NB4 (cell line): ENCODE data around the gene YPEL1.

Experiments
- MYC ChIP-seq: IDR thresholded peaks from 2 replicates; pipeline ENCODE4 v1.6.1; 2011; ENCODE audit warnings: low read depth, low read length
- POLR2A ChIP-seq: IDR thresholded peaks from 2 replicates; pipeline ENCODE4 v1.6.1; 2011; ENCODE audit warnings: mild to moderate bottlenecking; ENCODE audit not compliant: insufficient read length; ENCODE audit errors: extremely low read depth
- TF ChIP-seq, protein P1 (sequence below): IDR thresholded peaks from one replicate; pipeline ENCODE4 v1.5.1; 2012; ENCODE audit warnings: low read depth, low read length

DNA sequence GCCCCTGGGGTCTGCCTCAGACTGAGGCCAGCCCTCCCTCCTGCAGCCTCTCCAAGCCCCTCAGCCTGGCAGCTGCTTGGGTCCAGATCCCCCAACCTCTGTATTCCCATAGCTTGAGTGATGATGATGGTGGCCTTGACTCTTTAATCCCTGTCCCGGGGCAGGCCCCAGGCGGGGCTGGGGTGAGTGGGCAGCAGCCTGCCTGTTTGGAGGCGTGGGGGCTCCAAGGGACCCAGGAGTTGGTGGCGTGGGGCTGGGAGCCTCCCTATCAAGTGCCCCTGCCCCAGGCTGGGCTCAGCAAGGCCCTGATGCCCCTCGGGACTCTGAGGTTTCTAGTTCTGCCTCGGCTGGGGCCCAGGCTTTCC, 47.3 kb downstream of the YPEL1 start:
- TF ChIP-seq POLR2A (no peak), MYC (no peak)
- TF ChIP-seq, protein P1, sequence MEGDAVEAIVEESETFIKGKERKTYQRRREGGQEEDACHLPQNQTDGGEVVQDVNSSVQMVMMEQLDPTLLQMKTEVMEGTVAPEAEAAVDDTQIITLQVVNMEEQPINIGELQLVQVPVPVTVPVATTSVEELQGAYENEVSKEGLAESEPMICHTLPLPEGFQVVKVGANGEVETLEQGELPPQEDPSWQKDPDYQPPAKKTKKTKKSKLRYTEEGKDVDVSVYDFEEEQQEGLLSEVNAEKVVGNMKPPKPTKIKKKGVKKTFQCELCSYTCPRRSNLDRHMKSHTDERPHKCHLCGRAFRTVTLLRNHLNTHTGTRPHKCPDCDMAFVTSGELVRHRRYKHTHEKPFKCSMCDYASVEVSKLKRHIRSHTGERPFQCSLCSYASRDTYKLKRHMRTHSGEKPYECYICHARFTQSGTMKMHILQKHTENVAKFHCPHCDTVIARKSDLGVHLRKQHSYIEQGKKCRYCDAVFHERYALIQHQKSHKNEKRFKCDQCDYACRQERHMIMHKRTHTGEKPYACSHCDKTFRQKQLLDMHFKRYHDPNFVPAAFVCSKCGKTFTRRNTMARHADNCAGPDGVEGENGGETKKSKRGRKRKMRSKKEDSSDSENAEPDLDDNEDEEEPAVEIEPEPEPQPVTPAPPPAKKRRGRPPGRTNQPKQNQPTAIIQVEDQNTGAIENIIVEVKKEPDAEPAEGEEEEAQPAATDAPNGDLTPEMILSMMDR, result no peak
